Measurements from ENCODE around the gene HS3ST3B1.

The HS3ST3B1 gene

DNA sequence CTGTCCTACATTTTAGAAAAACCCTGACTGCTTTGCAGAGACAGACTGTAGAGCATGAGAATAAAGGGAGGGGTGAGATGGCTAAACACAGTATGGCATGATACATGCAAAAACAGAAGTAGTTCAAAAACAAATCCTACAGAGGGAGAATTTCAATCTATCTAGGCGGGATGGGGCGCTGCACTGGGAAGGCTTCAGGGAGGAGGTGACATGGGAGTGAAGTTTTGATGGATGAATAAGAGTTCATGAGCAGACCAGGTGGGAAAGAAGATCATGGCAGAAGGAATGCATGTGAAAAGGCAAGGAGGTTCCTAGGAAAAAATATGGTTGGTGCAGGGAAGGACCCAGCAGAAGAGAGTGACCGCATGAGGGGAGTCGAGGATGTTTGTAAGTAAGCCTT lies 19.2 kb downstream of the HS3ST3B1 start:
- H3K4me3 ChIP-seq (replicated peaks; ENCODE audit: low read depth, low read length) = no peak overlapping the region
- TF ChIP-seq, protein P1, sequence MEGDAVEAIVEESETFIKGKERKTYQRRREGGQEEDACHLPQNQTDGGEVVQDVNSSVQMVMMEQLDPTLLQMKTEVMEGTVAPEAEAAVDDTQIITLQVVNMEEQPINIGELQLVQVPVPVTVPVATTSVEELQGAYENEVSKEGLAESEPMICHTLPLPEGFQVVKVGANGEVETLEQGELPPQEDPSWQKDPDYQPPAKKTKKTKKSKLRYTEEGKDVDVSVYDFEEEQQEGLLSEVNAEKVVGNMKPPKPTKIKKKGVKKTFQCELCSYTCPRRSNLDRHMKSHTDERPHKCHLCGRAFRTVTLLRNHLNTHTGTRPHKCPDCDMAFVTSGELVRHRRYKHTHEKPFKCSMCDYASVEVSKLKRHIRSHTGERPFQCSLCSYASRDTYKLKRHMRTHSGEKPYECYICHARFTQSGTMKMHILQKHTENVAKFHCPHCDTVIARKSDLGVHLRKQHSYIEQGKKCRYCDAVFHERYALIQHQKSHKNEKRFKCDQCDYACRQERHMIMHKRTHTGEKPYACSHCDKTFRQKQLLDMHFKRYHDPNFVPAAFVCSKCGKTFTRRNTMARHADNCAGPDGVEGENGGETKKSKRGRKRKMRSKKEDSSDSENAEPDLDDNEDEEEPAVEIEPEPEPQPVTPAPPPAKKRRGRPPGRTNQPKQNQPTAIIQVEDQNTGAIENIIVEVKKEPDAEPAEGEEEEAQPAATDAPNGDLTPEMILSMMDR (IDR thresholded peaks at IDR 0.05; ENCODE audit: low read depth, low read length, missing control alignments) = no peak
- DNase-seq (ENCODE audit: extremely low read depth, low read depth) = no peak

GRCh38 chr17:14320734-14321475 lies 20.0 kb downstream of the HS3ST3B1 start:
- H3K4me3 ChIP-seq (replicated peaks; ENCODE audit: low read depth, low read length) = no peak overlapping the region
- TF ChIP-seq, protein P1 (IDR thresholded peaks at IDR 0.05; ENCODE audit: low read depth, low read length, missing control alignments) = no peak

DNA sequence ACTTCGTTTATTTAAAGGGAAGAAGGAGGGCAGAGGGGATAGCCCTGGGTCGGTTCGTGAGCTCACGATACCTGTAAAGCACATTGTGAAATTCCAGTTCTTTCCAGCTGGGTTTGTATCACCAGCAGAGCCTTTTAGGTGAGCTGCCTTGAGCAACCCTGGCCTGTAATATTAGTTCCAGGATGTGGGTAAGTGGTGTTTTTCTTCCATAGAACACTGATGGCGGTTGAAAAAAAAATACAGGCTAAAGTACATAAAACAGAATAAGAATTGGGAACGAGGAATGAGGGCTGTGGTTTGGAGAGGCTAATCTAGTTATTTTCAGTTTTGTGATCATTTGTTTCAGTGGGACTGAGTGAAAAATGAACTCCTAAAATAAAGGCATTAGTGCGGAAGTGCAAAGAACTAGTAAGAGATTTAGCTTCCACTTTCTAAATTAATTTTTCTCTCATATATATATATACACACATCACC lies 20.6 kb downstream of the HS3ST3B1 start:
- DNase-seq (ENCODE audit: extremely low read depth, low read depth) = no peak
- no peak overlapping the region for H3K4me3 ChIP-seq (replicated peaks; ENCODE audit: low read depth, low read length)
- TF ChIP-seq, protein P1 (IDR thresholded peaks at IDR 0.05; ENCODE audit: low read depth, low read length, missing control alignments) = no peak

More at GRCh38 chr17:14320734-14321475, 20.0 kb downstream of the HS3ST3B1 start:
- no peak for DNase-seq (ENCODE audit: extremely low read depth, low read depth)

DNA sequence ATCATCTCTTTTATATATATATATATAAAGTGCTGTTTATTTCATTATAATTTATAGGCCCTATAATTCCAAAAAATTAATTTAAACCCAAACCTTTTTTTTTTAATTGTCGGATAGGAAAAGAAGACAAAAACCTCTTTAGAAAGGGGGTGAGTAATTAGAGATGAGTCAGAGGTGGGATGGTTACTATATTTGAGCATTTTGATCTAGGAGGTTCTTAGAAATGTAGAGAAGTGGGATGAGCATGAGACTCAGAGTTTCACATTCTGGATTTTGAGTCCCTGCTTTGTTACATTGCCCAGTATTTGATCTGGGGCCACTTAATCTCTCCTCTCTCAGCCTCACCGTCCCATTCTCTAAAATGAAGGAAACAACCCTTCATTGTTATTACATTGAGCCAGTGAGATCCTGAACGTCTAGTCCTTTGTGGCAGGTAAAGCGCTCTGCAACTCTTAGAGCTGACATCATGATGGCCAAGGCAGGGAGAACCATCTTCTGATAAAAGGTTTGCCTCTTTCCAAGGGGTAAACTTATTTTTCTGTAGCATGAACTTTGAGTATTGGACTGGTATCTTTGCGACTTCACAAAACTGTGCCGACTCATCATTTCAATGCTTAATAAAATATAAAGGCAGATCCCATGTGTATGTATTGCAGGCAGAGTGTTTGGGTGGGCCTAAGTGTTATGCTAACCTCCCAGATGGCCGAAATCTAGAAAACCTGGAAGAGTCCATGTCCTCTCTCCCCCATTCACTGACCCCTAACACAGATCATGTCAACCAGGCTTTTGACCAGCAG lies 21.3 kb downstream of the HS3ST3B1 start:
- H3K4me3 ChIP-seq (replicated peaks; ENCODE audit: low read depth, low read length) = no peak overlapping the region
- TF ChIP-seq, protein P1 (IDR thresholded peaks at IDR 0.05; ENCODE audit: low read depth, low read length, missing control alignments) = no peak
- no peak for DNase-seq (ENCODE audit: extremely low read depth, low read depth)

DNA sequence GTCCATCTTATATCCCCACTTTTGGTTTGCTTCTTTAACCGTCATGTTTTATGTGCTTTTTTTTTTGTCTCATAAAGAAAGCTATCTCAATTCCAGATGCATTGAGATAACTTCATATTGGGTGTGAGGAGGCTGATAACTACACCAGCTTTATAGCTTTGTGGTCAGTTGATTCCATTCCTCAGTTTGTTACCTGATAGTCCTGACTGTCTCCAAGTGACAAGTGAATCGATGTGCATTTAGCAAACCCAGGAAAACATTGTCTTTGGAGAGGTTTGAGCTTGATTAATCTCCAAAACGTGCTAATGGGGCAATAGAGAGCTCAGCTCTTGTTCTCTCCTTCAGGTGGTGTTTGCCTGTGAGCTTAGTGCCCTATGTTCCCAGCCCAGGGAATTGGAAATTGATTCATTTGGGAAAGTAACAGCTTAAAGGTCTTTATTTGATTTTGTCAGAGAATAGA lies 22.7 kb downstream of the HS3ST3B1 start:
- TF ChIP-seq, protein P1 (IDR thresholded peaks at IDR 0.05; ENCODE audit: low read depth, low read length, missing control alignments) = no peak
- no peak overlapping the region for H3K4me3 ChIP-seq (replicated peaks; ENCODE audit: low read depth, low read length)
- no peak for DNase-seq (ENCODE audit: extremely low read depth, low read depth)

DNA sequence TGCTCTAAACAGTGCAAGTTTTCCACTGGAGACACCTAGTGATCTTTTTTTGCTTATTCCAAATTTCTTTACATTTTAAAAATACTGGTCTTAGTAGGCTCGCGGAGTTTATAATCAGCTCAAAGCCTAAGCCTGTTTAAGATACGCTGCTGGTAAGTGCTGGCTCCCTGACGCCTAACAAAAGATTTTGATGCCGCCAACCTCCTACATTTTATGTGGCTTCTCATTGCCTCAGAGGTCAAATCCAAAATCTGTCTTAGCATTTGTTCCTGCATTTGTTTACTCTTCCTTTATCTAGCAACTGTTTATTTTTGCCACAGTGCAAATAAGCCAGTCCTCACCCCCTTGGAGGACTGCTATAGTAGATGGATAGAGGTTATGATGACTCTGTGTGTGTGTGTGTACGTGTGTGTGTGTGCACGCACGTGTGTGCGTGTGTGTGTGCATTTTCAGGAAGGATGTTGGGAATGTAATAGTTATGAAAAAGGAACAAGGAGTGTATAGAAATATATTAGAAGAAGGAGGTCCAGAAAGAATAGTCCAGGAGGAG lies 24.8 kb downstream of the HS3ST3B1 start:
- no peak for DNase-seq (ENCODE audit: extremely low read depth, low read depth)
- H3K4me3 ChIP-seq (replicated peaks; ENCODE audit: low read depth, low read length) = no peak overlapping the region
- TF ChIP-seq, protein P1 (IDR thresholded peaks at IDR 0.05; ENCODE audit: low read depth, low read length, missing control alignments) = no peak
